Activated B cell treated with CpG ODN at 0.5 μM for 24 hours (primary cell): ENCODE results near the gene LCE7A. TPM values are rescaled to one million over a fixed set of nuclear protein-coding genes. Genes with fewer than 3 reads are reported as not detected.

ENCODE experiments used
- ATAC-seq: fragments of 200-7000 bp; cut with Tn5 transposase; one replicate; pipeline ENCODE4 v1.10.0; 2021; ENCODE audit warnings: low read depth, mild to moderate bottlenecking, moderate library complexity
- CTCF ChIA-PET: fragments of 350-600 bp; sonication (Branson Sonifier 250); formaldehyde crosslinking; loops from one replicate; lab custom pipeline; 2021; ENCODE audit warnings: antibody characterized with exemption; lab: Charles Lee
- POLR2A ChIA-PET: fragments of 350-600 bp; sonication (Branson Sonifier 250); formaldehyde crosslinking; loops from one replicate; lab custom pipeline; 2021; ENCODE audit warnings: antibody characterized with exemption; lab: Charles Lee
- DNase-seq: peaks from one replicate; pipeline ENCODE4 v3.0.0; 2022
- H3K27ac Mint-ChIP-seq: one replicate; pipeline ENCODE4 v1.8.0; 2020; ENCODE audit warnings: mixed read lengths
- H3K27me3 Mint-ChIP-seq: one replicate; pipeline ENCODE4 v1.8.0; 2021; ENCODE audit warnings: mixed read lengths
- H3K36me3 Mint-ChIP-seq: one replicate; pipeline ENCODE4 v1.8.0; 2021; ENCODE audit warnings: low read depth, mixed read lengths
- H3K4me1 Mint-ChIP-seq: one replicate; pipeline ENCODE4 v1.8.0; 2021; ENCODE audit warnings: mixed read lengths
- H3K4me3 Mint-ChIP-seq: one replicate; pipeline ENCODE4 v1.8.0; 2020; ENCODE audit warnings: mild to moderate bottlenecking, mixed read lengths
- H3K9me3 Mint-ChIP-seq: one replicate; pipeline ENCODE4 v1.8.0; 2020; ENCODE audit warnings: mixed read lengths
- intact Hi-C: fragments of 100-400 bp; cut with micrococcal nuclease; formaldehyde crosslinking; loops from one replicate; pipeline ENCODE4 v1.15.1; 2024
- total RNA-seq: library from RNA; stranded (reverse); gene quantifications from 2 replicates; pipeline ENCODE4 v1.2.3, GENCODE V29; 2022
- TF ChIP-seq, protein P1 (sequence below): fragments of 200-600 bp; IDR thresholded peaks from one replicate; pipeline ENCODE4 v1.8.0; 2022; ENCODE audit warnings: antibody characterized with exemption, mild to moderate bottlenecking

LCE7A gene
- total RNA-seq, 1 donor from 2014 or later: not detected

DNA sequence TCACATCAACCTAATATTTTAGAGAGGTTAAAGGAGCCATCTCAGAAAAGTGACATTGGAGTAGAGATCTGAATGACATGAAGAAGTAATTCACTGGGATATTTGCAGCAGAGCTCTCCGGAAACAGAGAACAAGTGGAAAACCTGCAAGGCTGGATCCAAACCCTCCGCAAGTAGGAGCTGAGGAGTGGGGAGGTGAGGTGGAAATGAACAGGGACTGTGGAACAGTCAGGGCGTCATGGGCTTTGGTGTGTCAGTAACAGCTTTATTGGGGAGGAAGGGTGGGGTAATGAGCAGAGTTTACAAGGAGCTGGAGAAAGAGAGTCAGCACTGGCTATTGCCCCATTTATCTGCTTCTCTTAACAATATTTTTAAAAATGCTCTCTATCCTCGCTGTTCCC lies 39.2 kb downstream of the LCE7A start:
- Mint-ChIP-seq H3K4me1 (no peaks in the 10 kb centered on the region), H3K27me3 (peaks cover 27% of the 10 kb centered on the region), H3K4me3 (no peak overlapping the region), H3K36me3 (no peaks in the 10 kb centered on the region), H3K9me3 (no peaks in the 10 kb centered on the region), H3K27ac (no peak overlapping the region)
- TF ChIP-seq, protein P1, sequence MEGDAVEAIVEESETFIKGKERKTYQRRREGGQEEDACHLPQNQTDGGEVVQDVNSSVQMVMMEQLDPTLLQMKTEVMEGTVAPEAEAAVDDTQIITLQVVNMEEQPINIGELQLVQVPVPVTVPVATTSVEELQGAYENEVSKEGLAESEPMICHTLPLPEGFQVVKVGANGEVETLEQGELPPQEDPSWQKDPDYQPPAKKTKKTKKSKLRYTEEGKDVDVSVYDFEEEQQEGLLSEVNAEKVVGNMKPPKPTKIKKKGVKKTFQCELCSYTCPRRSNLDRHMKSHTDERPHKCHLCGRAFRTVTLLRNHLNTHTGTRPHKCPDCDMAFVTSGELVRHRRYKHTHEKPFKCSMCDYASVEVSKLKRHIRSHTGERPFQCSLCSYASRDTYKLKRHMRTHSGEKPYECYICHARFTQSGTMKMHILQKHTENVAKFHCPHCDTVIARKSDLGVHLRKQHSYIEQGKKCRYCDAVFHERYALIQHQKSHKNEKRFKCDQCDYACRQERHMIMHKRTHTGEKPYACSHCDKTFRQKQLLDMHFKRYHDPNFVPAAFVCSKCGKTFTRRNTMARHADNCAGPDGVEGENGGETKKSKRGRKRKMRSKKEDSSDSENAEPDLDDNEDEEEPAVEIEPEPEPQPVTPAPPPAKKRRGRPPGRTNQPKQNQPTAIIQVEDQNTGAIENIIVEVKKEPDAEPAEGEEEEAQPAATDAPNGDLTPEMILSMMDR: no peak
- DNase-seq (no peak), ATAC-seq (no peak)
- intact Hi-C loops: no loop called here
- ChIA-PET CTCF (no interaction called here), POLR2A (no interaction called here)

DNA sequence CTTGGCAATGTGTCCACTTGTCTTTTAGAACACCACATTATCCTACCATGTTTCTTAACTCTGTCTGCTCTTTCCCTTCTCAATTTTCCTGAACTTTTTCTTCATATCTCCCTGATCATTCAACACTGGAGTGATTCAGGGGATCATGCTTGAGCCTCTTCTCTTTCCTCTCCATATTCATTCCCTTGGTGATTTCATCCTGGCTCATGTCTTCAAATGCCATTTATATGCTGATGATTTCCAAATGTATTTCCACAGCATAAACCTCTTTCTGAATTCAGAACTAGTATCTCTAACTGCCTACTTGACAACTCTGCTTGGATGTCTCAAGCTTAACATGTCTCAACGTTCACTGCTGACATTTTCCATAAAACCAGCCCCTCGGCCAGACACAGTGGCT lies 40.1 kb downstream of the LCE7A start:
- POLR2A ChIA-PET: no interaction called here
- Mint-ChIP-seq H3K4me1 (no peaks in the 10 kb centered on the region), H3K4me3 (no peak overlapping the region), H3K27ac (no peak overlapping the region), H3K9me3 (no peaks in the 10 kb centered on the region), H3K27me3 (peaks cover 21% of the 10 kb centered on the region), H3K36me3 (no peaks in the 10 kb centered on the region)
- TF ChIP-seq, protein P1: no peak
- CTCF ChIA-PET: no interaction called here
- intact Hi-C loops: no loop called here
- ATAC-seq (no peak), DNase-seq (no peak)

DNA sequence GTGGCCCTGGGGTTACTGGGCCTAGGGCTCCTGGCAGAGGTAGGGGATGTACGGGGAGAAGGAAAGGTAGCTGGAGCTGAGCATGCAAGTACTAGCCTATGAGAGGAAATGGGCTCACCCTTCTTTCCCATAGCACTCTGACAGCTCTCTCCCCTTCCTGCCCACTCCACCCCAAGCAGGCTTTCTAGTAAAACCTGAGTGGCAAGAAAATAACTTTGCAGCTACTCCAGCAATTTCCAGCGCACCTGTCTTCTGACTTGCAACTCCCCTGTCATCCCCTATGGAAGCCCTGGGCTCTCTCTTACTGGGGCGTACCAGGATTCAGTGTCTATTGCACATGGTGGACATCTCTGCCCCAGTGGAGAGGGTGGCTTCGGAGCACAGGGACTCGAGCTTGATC lies 41.8 kb downstream of the LCE7A start:
- Mint-ChIP-seq H3K4me1 (no peaks in the 10 kb centered on the region), H3K27ac (no peak overlapping the region), H3K36me3 (no peaks in the 10 kb centered on the region), H3K4me3 (no peak overlapping the region), H3K27me3 (peaks cover 20% of the 10 kb centered on the region), H3K9me3 (no peaks in the 10 kb centered on the region)
- CTCF ChIA-PET: no interaction called here
- no peak for DNase-seq
- no peak for ATAC-seq
- TF ChIP-seq, protein P1: no peak
- intact Hi-C loops: no loop called here
- POLR2A ChIA-PET: no interaction called here

DNA sequence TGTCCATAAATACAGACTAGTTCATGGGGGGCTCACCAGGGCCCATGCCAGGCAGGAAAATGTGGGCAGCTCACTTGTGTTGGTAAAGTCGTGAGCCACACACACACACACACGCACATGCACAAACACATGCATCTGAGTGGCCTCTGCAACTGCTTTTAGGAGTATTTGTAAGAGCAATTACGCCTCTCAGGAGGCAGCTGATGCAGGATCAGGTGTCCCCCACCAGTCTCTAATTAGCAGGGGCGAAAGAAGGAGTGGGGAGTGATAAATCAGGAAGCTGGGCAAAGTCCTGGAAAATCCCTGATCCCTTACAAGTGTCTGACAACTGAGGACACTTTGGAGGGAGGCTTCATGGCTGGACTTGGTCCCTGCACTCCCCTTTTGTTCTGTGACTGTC lies 42.8 kb downstream of the LCE7A start:
- DNase-seq (no peak), ATAC-seq (no peak)
- intact Hi-C loops: no loop called here
- H3K27me3 Mint-ChIP-seq: peaks cover 17% of the 10 kb centered on the region
- CTCF ChIA-PET: no interaction called here
- POLR2A ChIA-PET: no interaction called here
- H3K36me3 Mint-ChIP-seq: no peaks in the 10 kb centered on the region
- TF ChIP-seq, protein P1: no peak
- no peak overlapping the region for H3K4me3 Mint-ChIP-seq
- H3K27ac Mint-ChIP-seq: no peak overlapping the region
- no peaks in the 10 kb centered on the region for H3K4me1 Mint-ChIP-seq
- no peaks in the 10 kb centered on the region for H3K9me3 Mint-ChIP-seq

DNA sequence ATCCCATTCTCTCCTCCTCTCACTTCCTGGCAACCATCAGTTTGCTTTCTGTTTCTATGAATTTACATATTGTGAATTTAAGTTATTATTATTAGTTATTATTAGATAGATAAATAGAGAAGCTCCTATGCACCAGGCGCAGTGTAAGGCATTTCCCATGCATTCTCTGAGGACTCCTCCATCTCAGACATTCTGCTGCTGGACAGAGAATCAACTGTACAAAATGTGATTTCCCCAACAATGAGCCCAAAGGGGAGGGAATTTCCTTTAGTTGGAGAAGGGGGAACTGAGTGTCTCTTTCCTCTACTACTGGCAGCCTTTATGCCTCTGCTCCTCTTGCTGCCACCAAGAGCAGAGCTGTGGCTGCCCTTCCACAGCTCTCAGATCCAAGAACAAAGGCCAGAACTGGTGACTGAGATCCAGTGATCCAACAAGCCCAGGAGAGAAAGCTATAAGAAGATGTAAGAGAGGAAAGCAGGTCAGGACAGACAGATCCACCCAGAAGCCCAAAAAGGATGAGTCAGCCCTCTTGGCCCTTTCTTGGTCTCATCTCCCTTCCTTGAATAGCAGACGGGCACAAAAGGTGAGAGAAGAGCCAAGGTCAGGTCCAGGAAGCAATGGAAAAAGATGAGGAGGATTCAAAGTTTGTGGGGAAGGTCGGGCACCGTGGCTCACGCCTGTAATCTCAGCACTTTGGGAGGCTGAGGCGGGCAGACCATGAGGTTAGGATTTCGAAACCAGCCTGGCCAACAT lies 45.1 kb downstream of the LCE7A start:
- no peak overlapping the region for H3K4me3 Mint-ChIP-seq
- TF ChIP-seq, protein P1: no peak
- ChIA-PET POLR2A (no interaction called here), CTCF (no interaction called here)
- no peaks in the 10 kb centered on the region for H3K9me3 Mint-ChIP-seq
- peaks cover 31% of the 10 kb centered on the region for H3K27me3 Mint-ChIP-seq
- no peaks in the 10 kb centered on the region for H3K36me3 Mint-ChIP-seq
- H3K27ac Mint-ChIP-seq: no peak overlapping the region
- intact Hi-C loops: no loop called here
- H3K4me1 Mint-ChIP-seq: no peaks in the 10 kb centered on the region
- ATAC-seq (no peak), DNase-seq (no peak)
